Endothelial cell of umbilical vein (primary cell): ENCODE data around the gene PGBD5.

Source experiments
- CTCF ChIP-seq, 2 donors: IDR thresholded peaks; 1 replicate in 1 of 2; 2 replicates in 1 of 2; pipeline ENCODE4 v1.5.1; 2011; ENCODE audit warnings: low read length in 2 of 2, mild to moderate bottlenecking in 2 of 2, moderate library complexity in 2 of 2, control low read depth in 1 of 2, inconsistent platforms in 1 of 2, low read depth in 1 of 2; ENCODE audit not compliant: insufficient read depth in 1 of 2; ENCODE audit errors: extremely low read depth in 1 of 2
- FOS ChIP-seq: IDR thresholded peaks from 2 replicates; pipeline ENCODE4 v1.6.1; 2011; ENCODE audit warnings: mild to moderate bottlenecking, low read length, moderate library complexity, borderline replicate concordance; ENCODE audit not compliant: insufficient read depth
- JUN ChIP-seq: IDR thresholded peaks from 2 replicates; pipeline ENCODE4 v1.6.1; 2011; ENCODE audit warnings: borderline replicate concordance, low read depth; ENCODE audit not compliant: insufficient read length, insufficient read depth
- MAX ChIP-seq: IDR thresholded peaks from 2 replicates; pipeline ENCODE4 v1.6.1; 2011; ENCODE audit not compliant: insufficient read depth, insufficient read length
- POLR2A ChIP-seq: IDR thresholded peaks from 2 replicates; pipeline ENCODE4 v1.6.1; 2012; ENCODE audit warnings: low read depth, mild to moderate bottlenecking, control low read depth, low read length
- POLR2AphosphoS5 ChIP-seq: IDR thresholded peaks from 2 replicates; pipeline ENCODE4 v1.6.1; 2012; ENCODE audit warnings: low read depth, mild to moderate bottlenecking, control low read depth, low read length, moderate library complexity; ENCODE audit not compliant: insufficient read depth

- TF ChIP-seq CTCF (IDR thresholded peaks at IDR 0.05; ENCODE audit: extremely low read depth in 1 of 2, insufficient read depth in 1 of 2, low read depth in 1 of 2, low read length in 2 of 2) = no peak
- TF ChIP-seq MAX = no peak
- TF ChIP-seq POLR2AphosphoS5 = no peak
- TF ChIP-seq POLR2A = no peak
- TF ChIP-seq JUN = no peak
- TF ChIP-seq FOS = no peak
These were observed 1.8 kb upstream of the PGBD5 start for GRCh38 chr1:230427981-230428380.
